Activated CD8-positive, alpha-beta memory T cell treated with anti-CD3 and anti-CD28 coated beads, Interleukin-2, amount 10 ng/mL, durations not matched to agents 7 days and 5 days (primary cell): ENCODE data around the gene EID2. TPM values are rescaled to one million over a fixed set of nuclear protein-coding genes. Genes with fewer than 3 reads are reported as not detected.

Experiments used
- ATAC-seq: fragments of 150-1000 bp; cut with Tn5 transposase; one replicate; pipeline ENCODE4 v1.10.0; 2021; ENCODE audit warnings: moderate library complexity
- CTCF ChIA-PET: fragments of 350-600 bp; sonication (Branson Sonifier 250); formaldehyde crosslinking; loops from one replicate; lab custom pipeline; 2021; ENCODE audit warnings: antibody characterized with exemption; lab: Charles Lee
- DNase-seq: peaks from one replicate; pipeline ENCODE4 v3.0.0-alpha.2; 2020
- H3K27ac Mint-ChIP-seq: one replicate; pipeline ENCODE4 v1.8.0; 2021; ENCODE audit warnings: mild to moderate bottlenecking, mixed read lengths
- H3K27me3 Mint-ChIP-seq: one replicate; pipeline ENCODE4 v1.8.0; 2021; ENCODE audit warnings: mixed read lengths
- H3K36me3 Mint-ChIP-seq: one replicate; pipeline ENCODE4 v1.8.0; 2021; ENCODE audit warnings: mild to moderate bottlenecking, mixed read lengths
- H3K4me1 Mint-ChIP-seq: one replicate; pipeline ENCODE4 v1.8.0; 2021; ENCODE audit warnings: mixed read lengths
- H3K4me3 Mint-ChIP-seq: one replicate; pipeline ENCODE4 v1.8.0; 2021; ENCODE audit warnings: mild to moderate bottlenecking, moderate library complexity, mixed read lengths
- H3K9me3 Mint-ChIP-seq: one replicate; pipeline ENCODE4 v1.8.0; 2022; ENCODE audit warnings: low read depth, mixed read lengths
- total RNA-seq, 2 experiments: library from RNA; stranded (reverse); gene quantifications; one replicate each; pipeline ENCODE4 v1.2.3, GENCODE V29; 2021

The EID2 gene
- total RNA-seq, 2 experiments from 2014 or later = 15.1 to 16.3 TPM

DNA sequence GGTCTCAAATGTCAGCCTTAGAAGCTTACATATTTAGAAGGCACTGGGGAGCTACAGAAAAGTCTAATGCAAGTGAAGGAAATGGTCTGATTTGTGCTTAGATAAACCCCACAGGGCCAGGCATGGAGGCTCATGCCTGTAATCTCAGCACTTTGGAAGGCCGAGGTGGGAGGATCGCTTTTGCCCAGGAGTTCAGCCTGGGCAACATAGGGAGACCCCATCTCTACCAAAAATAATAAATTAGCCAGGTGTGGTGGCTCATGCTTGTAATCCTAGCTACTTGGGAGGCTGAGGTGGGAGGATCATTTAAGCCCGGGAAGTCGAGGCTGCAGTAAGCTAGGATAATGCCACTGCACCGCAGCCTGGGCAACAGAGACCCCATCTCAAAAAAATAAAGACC lies 43.9 kb downstream of the EID2 start:
- no peaks in the 10 kb centered on the region for H3K36me3 Mint-ChIP-seq
- CTCF ChIA-PET = interaction anchor here (3.5 kb wide), 1 partner anchor 22 kb away, joined by 10 read pairs; no protein-coding TSS in a partner anchor
- peak overlapping the region; percentile 5 for H3K27ac Mint-ChIP-seq
- ATAC-seq (no peak), DNase-seq (no peak)
- peaks cover 13% of the 10 kb centered on the region for H3K4me1 Mint-ChIP-seq
- peaks cover 44% of the 10 kb centered on the region for H3K27me3 Mint-ChIP-seq
- no peak overlapping the region for H3K4me3 Mint-ChIP-seq
- H3K9me3 Mint-ChIP-seq = no peaks in the 10 kb centered on the region

DNA sequence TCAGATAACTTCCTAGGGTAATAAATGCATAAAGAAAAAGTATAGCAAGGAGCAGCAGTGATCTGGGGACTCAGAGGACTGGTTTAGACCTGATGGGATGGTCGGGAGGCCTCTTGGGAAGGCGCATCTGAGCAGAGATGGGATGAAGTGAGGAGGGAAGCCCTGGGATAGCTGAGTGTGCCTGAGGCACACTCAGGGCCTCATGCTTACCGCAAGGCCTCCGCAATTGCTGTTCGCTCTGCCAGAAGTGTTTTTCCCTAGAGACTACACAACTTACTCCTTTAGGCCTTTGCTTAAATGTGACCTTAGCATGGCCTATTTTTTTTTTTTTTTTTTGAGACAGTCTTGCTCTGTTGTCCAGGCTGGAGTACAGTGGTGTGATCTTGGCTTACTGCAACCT lies 45.3 kb downstream of the EID2 start:
- no peaks in the 10 kb centered on the region for H3K36me3 Mint-ChIP-seq
- no peak overlapping the region for H3K4me3 Mint-ChIP-seq
- DNase-seq (no peak), ATAC-seq (no peak)
- no peaks in the 10 kb centered on the region for H3K9me3 Mint-ChIP-seq
- peaks cover 12% of the 10 kb centered on the region for H3K4me1 Mint-ChIP-seq
- H3K27ac Mint-ChIP-seq = no peak overlapping the region
- H3K27me3 Mint-ChIP-seq = peaks cover 33% of the 10 kb centered on the region
- CTCF ChIA-PET = interaction anchor here (1.2 kb wide), 1 partner anchor 9 kb away, joined by 3 read pairs; no protein-coding TSS in a partner anchor

DNA sequence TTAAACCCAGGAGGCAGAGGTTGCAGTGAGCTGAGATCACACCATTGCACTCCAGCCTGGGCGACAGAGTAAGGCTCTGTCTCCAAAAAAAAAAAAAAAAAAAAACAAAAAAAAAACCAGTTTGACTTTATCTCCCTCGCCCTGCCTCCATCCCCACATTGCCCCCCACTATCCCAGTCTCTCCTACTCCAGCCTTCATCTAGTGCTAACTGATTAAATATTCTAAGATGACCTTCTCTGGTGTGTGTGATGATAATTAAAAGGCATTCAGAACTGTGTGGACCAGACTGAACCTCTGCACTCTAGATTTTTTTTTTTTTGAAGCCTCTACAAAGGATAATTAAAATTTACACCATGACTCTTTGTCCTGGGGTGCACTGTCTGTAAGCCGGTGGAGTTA lies 47.2 kb downstream of the EID2 start:
- Mint-ChIP-seq H3K4me1 (no peaks in the 10 kb centered on the region), H3K36me3 (peaks cover 6% of the 10 kb centered on the region), H3K4me3 (no peak overlapping the region), H3K27me3 (peaks cover 18% of the 10 kb centered on the region), H3K9me3 (no peaks in the 10 kb centered on the region), H3K27ac (no peak overlapping the region)
- CTCF ChIA-PET = interaction anchor here (0.6 to 1.7 kb wide), 2 partner anchors 18 to 58 kb away, joined by 4 to 8 read pairs; no protein-coding TSS in a partner anchor
- ATAC-seq (no peak), DNase-seq (no peak)

DNA sequence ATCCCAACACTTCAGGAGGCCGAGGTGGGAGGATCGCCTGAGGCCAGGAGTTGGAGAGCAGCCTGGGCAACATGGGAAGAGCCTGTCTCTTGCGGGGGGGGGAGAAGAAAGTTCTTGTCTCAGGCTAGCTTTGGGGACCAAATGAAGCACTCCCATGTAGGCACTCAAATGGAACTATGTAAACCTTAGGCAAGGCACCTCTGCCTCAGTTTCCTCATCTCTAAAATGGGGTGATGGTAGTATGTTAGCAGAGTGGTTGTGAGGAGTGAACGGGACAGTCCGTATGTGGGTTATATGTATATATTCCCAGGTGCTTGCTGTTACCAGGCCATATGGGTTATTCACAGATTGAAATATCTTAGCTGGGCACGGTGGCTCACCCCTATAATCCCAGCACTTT lies 47.7 kb downstream of the EID2 start:
- no peak overlapping the region for H3K27ac Mint-ChIP-seq
- CTCF ChIA-PET = interaction anchor here (0.6 to 1.7 kb wide), 2 partner anchors 18 to 59 kb away, joined by 4 to 8 read pairs; no protein-coding TSS in a partner anchor
- no peak overlapping the region for H3K4me3 Mint-ChIP-seq
- ATAC-seq (no peak), DNase-seq (no peak)
- H3K4me1 Mint-ChIP-seq = no peaks in the 10 kb centered on the region
- H3K9me3 Mint-ChIP-seq = no peaks in the 10 kb centered on the region
- peaks cover 13% of the 10 kb centered on the region for H3K27me3 Mint-ChIP-seq
- peaks cover 6% of the 10 kb centered on the region for H3K36me3 Mint-ChIP-seq

DNA sequence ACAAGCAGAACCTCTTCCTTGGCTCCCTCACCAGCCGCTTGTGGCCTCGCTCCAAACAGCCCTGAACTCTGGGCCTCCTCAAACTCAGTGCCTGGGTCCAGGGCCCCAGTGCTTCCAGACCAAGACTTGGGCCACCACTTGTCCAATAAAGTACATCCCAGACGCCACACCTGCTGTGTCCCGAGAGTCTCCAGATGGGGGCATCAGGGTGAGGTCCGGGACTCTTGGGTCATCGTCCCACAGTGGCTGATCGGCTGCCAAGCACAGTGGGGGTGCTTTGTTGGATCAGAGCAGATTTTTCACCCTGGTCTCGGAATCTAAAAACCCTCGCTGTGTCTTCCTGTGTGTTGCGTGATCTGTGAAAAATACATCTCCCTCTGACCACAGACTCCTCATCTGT lies 50.2 kb downstream of the EID2 start:
- CTCF ChIA-PET = no interaction called here

More for the DNA sequence above, 50.2 kb downstream of the EID2 start:
- Mint-ChIP-seq H3K27me3 (no peaks in the 10 kb centered on the region), H3K4me1 (no peaks in the 10 kb centered on the region), H3K27ac (no peak overlapping the region), H3K9me3 (no peaks in the 10 kb centered on the region), H3K36me3 (peaks cover 10% of the 10 kb centered on the region), H3K4me3 (no peak overlapping the region)
- no peak for DNase-seq
- no peak for ATAC-seq

Other genes with a start within 250 kb of the EID2 start
- gene IFNL1, start 243.8 kb downstream of the EID2 start, total RNA-seq = under 1 TPM; 0.26 to 0.70 TPM
- 1 to 10 TPM; 4.5 to 8.4 TPM for gene LRFN1, start 219.3 kb downstream of the EID2 start, total RNA-seq
- gene GMFG, start 204.1 kb downstream of the EID2 start, total RNA-seq = 100 to 1,000 TPM; 472 to 473 TPM
- 10 to 100 TPM; 45.7 to 58.5 TPM for gene SAMD4B, start 197.7 kb downstream of the EID2 start, total RNA-seq
- gene PAF1, start 149.1 kb downstream of the EID2 start, total RNA-seq = 10 to 100 TPM; 48.9 to 53.8 TPM
- 10 to 100 TPM; 31.0 to 31.2 TPM for gene MED29, start 148.8 kb downstream of the EID2 start, total RNA-seq
- gene ZFP36, start 133.3 kb downstream of the EID2 start, total RNA-seq = 100 to 1,000 TPM in 1 of 2 experiments, 10 to 100 TPM in 1; 45.1 to 107 TPM
- 10 to 100 TPM; 57.9 to 73.9 TPM for gene PLEKHG2, start 127.5 kb downstream of the EID2 start, total RNA-seq
- gene RPS16, start 104.2 kb downstream of the EID2 start, total RNA-seq = 1,000 to 10,000 TPM; 1,815 to 2,117 TPM
- 100 to 1,000 TPM; 144 to 181 TPM for gene SUPT5H, start 94.6 kb downstream of the EID2 start, total RNA-seq
- 10 to 100 TPM; 59.6 to 83.9 TPM for gene TIMM50, start 59.3 kb downstream of the EID2 start, total RNA-seq
- gene DLL3, start 41.2 kb downstream of the EID2 start, total RNA-seq = under 1 TPM; 0.26 to 0.98 TPM
- gene SELENOV, start 25.0 kb downstream of the EID2 start, total RNA-seq = not detected
- 1 to 10 TPM; 4.7 to 7.4 TPM for gene EID2B, start 7.3 kb downstream of the EID2 start, total RNA-seq
- not detected for gene LGALS13, start 62.4 kb upstream of the EID2 start, total RNA-seq
- gene LGALS16, start 115.8 kb upstream of the EID2 start, total RNA-seq = not detected
- gene LGALS14, start 164.3 kb upstream of the EID2 start, total RNA-seq = under 1 TPM in 1 of 2 experiments, not detected in 1; 0.37 TPM
- gene CLC, start 197.9 kb upstream of the EID2 start, total RNA-seq = not detected
- gene LEUTX, start 238.7 kb upstream of the EID2 start, total RNA-seq = not detected